PC-3 (cell line): ENCODE results near the gene SHROOM4.

Experiments used
- EZH2phosphoT487 ChIP-seq: fragments of 300-600 bp; sonication (generic); IDR thresholded peaks from 2 replicates; pipeline ENCODE4 v1.6.1; 2018; ENCODE audit warnings: mild to moderate bottlenecking, antibody characterized with exemption, low read length, borderline replicate concordance
- TF ChIP-seq, protein P1 (sequence below): fragments of 300-600 bp; sonication (generic); conservative IDR thresholded peaks from 2 replicates; pipeline ENCODE4 v1.5.1; 2017; ENCODE audit warnings: antibody characterized with exemption, low read depth, mild to moderate bottlenecking, low read length

DNA sequence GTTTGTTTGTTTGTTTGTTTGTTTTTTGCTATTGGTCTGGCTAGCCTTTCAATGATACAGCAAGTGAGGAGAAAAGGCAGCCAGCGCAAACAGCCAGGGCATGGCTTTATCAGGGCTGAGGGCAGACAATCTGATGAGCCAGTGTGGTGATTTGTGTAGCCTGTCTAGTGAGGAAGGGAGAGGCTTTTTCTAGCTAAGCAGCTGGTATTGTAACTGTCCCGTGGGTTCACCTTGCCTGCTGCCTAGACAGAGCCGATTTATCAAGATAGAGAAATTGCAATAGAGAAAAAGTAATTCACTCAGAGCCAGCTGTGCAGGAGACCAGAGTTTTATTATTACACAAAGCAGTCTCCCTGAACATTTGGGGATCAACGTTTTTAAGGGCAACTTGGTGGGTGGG lies 28.2 kb upstream of the SHROOM4 start:
- TF ChIP-seq, protein P1, sequence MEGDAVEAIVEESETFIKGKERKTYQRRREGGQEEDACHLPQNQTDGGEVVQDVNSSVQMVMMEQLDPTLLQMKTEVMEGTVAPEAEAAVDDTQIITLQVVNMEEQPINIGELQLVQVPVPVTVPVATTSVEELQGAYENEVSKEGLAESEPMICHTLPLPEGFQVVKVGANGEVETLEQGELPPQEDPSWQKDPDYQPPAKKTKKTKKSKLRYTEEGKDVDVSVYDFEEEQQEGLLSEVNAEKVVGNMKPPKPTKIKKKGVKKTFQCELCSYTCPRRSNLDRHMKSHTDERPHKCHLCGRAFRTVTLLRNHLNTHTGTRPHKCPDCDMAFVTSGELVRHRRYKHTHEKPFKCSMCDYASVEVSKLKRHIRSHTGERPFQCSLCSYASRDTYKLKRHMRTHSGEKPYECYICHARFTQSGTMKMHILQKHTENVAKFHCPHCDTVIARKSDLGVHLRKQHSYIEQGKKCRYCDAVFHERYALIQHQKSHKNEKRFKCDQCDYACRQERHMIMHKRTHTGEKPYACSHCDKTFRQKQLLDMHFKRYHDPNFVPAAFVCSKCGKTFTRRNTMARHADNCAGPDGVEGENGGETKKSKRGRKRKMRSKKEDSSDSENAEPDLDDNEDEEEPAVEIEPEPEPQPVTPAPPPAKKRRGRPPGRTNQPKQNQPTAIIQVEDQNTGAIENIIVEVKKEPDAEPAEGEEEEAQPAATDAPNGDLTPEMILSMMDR, result no peak
- TF ChIP-seq EZH2phosphoT487, result no peak
